HepG2 (cell line): ENCODE results near the gene USP28. TPM values are rescaled to one million over a fixed set of nuclear protein-coding genes. Genes with fewer than 3 reads are reported as not detected.
A peak's percentile ranks its signal among the peaks of the same experiment; 100 is the strongest.

Experiments
- AKAP8 ChIP-seq: sonication (generic); formaldehyde crosslinking; IDR thresholded peaks from 2 replicates; pipeline ENCODE4 v1.5.1; 2020; ENCODE audit warnings: mild to moderate bottlenecking, missing genetic modification reagents
- CREB1 ChIP-seq, 2 experiments: fragments of 450-650 bp in 1 of 2; IDR thresholded peaks; 2 replicates each; pipeline ENCODE4 v1.6.1; 2016 to 2017; ENCODE audit warnings: control low read depth in 1 of 2, mild to moderate bottlenecking in 1 of 2, missing compliant biosample characterization in 1 of 2, missing genetic modification characterization in 1 of 2
- FOXJ3 ChIP-seq: sonication (generic); formaldehyde crosslinking; IDR thresholded peaks from 2 replicates; pipeline ENCODE4 v1.4.0; 2020; ENCODE audit warnings: missing genetic modification reagents, mild to moderate bottlenecking, borderline replicate concordance
- FOXO1 ChIP-seq: sonication (generic); formaldehyde crosslinking; IDR thresholded peaks from 2 replicates; pipeline ENCODE4 v1.4.0; 2020; ENCODE audit warnings: missing genetic modification reagents
- HNRNPLL ChIP-seq: fragments of 200-400 bp; formaldehyde crosslinking; IDR thresholded peaks from 2 replicates; pipeline ENCODE4 v1.6.1; 2017; ENCODE audit warnings: mild to moderate bottlenecking, low read depth, low read length; ENCODE audit not compliant: poor library complexity, severe bottlenecking
- IKZF4 ChIP-seq: sonication (generic); formaldehyde crosslinking; IDR thresholded peaks from 2 replicates; pipeline ENCODE4 v1.5.1; 2020; ENCODE audit warnings: borderline replicate concordance, mild to moderate bottlenecking, low read depth, missing genetic modification reagents; ENCODE audit errors: not compliant biosample characterization
- MIER3 ChIP-seq: IDR thresholded peaks from 2 replicates; pipeline ENCODE4 v1.6.1; 2016; ENCODE audit warnings: missing compliant biosample characterization, borderline replicate concordance
- MTA3 ChIP-seq: sonication (generic); formaldehyde crosslinking; IDR thresholded peaks from 2 replicates; pipeline ENCODE4 v1.4.0; 2020; ENCODE audit warnings: missing genetic modification reagents
- NPAS2 ChIP-seq: sonication (generic); formaldehyde crosslinking; IDR thresholded peaks from 2 replicates; pipeline ENCODE4 v1.8.0; 2022; ENCODE audit warnings: mild to moderate bottlenecking, missing genetic modification reagents, borderline replicate concordance
- SP140L ChIP-seq: sonication (generic); formaldehyde crosslinking; IDR thresholded peaks from 2 replicates; pipeline ENCODE4 v1.4.0; 2020; ENCODE audit warnings: missing genetic modification reagents, borderline replicate concordance
- ZFYVE20 ChIP-seq: sonication (generic); formaldehyde crosslinking; IDR thresholded peaks from 2 replicates; pipeline ENCODE4 v1.8.0; 2023; ENCODE audit warnings: low read depth, mild to moderate bottlenecking, moderate library complexity, missing genetic modification reagents, borderline replicate concordance
- ZNF75D ChIP-seq: sonication (generic); formaldehyde crosslinking; IDR thresholded peaks from 2 replicates; pipeline ENCODE4 v1.8.1; 2023; ENCODE audit warnings: missing genetic modification reagents, mild to moderate bottlenecking, borderline replicate concordance
- polyA plus RNA-seq, 8 experiments: library from polyadenylated mRNA; depleted of rRNA in 3 of 8; stranded (reverse) in 7 of 8; unstranded in 1 of 8; fragments of >200 nt; fragmentation: Illumina TruSeq in 4 of 8; extraction: Trizol in 4 of 8; gene quantifications; 2 replicates each; pipeline versions ENCODE4 v1.2.1 to v1.2.3, GENCODE V29; 2011 to 2016; ENCODE audit warnings: low read depth in 4 of 8, missing spikeins in 1 of 8, mixed read lengths in 1 of 8; ENCODE audit not compliant: insufficient read depth in 1 of 8
- total RNA-seq, 5 experiments: library from RNA; depleted of rRNA; stranded (reverse); fragments of >200 nt; fragmentation: Illumina TruSeq; extraction: Trizol; gene quantifications; 2 replicates each; pipeline ENCODE4 v1.2.3, GENCODE V29; 2016; ENCODE audit warnings: low read depth in 1 of 5
- TF ChIP-seq, protein P1 (sequence below): sonication (generic); formaldehyde crosslinking; IDR thresholded peaks from 2 replicates; pipeline ENCODE4 v1.9.0; 2021; ENCODE audit warnings: missing genetic modification reagents, mild to moderate bottlenecking, borderline replicate concordance
- TF ChIP-seq, protein P2 (sequence below): sonication (generic); formaldehyde crosslinking; IDR thresholded peaks from 2 replicates; pipeline ENCODE4 v1.8.1; 2023; ENCODE audit warnings: mild to moderate bottlenecking, missing genetic modification reagents, borderline replicate concordance
- TF ChIP-seq, protein P3 (sequence below), 2 experiments: fragments of 450-650 bp in 1 of 2; sonication (generic) in 1 of 2; formaldehyde crosslinking; IDR thresholded peaks; 2 replicates each; pipeline versions ENCODE4 v1.5.0 to v1.8.0; 2020 to 2022; ENCODE audit warnings: mild to moderate bottlenecking in 1 of 2, missing genetic modification reagents in 1 of 2
- TF ChIP-seq, protein P4 (sequence below): sonication (generic); formaldehyde crosslinking; IDR thresholded peaks from 2 replicates; pipeline ENCODE4 v1.4.0; 2020; ENCODE audit warnings: missing genetic modification reagents, borderline replicate concordance
- TF ChIP-seq, protein P5 (sequence below): sonication (generic); formaldehyde crosslinking; IDR thresholded peaks from 2 replicates; pipeline ENCODE4 v1.4.0; 2020; ENCODE audit warnings: mild to moderate bottlenecking, low read depth, missing genetic modification reagents
- TF ChIP-seq, protein P6 (sequence below): sonication (generic); formaldehyde crosslinking; IDR thresholded peaks from 2 replicates; pipeline ENCODE4 v1.5.0; 2020; ENCODE audit warnings: missing genetic modification reagents

The USP28 gene
- total and polyA plus RNA-seq, 2 of the 13 experiments (the other 11 are each of a cell fraction or from before 2014, with no cell fraction given) = 29.6 to 34.3 TPM

DNA sequence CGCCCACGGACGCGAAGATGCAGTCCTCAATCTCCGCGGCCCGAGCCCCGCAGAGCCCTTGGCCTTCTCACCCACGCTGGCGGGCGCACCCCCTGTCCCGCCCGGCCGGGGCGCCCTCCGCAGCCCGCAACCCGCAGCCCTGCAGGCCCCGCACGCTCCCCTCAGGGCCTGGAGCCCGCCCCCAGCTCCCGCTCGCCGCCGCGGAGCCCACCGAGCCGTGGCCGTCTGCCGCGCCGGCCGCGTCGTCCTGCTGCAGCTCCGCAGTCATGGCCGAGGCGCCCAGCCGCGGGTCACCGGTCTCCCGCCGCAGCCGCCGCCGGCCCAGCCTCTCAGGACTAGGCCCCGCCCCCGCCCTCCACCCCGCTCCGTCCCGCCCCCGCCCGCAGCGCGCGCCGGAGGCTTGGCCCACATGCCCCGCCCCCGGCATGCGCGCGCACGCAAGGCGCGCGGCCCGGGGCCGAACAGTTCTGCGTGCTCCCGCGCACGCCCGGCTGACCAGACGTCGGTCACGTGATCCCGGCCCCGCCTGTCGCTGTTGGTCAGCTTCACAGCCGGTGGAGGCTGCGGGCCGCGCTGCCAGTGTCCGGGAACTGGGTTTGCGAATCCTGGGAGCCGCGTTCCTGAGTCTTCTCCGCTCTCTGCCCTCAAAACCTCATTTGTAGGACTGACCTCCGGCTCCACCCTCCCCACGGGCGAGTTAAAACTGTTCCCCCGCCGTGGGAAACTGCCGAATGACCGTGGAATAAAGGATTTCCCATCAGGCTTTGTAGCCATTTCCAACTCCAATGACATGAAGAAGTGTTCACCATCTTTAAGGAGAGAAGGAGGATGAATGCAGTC, at the start of gene USP28 (continued):
- 0 out of 2 replicates have a peak, but pooled peaks have one; percentile 36 for TF ChIP-seq FOXJ3 (CRISPR knock-in tag)
- TF ChIP-seq, protein P1, sequence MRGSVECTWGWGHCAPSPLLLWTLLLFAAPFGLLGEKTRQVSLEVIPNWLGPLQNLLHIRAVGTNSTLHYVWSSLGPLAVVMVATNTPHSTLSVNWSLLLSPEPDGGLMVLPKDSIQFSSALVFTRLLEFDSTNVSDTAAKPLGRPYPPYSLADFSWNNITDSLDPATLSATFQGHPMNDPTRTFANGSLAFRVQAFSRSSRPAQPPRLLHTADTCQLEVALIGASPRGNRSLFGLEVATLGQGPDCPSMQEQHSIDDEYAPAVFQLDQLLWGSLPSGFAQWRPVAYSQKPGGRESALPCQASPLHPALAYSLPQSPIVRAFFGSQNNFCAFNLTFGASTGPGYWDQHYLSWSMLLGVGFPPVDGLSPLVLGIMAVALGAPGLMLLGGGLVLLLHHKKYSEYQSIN (CRISPR knock-in tag) = no peak
- TF ChIP-seq MTA3 (CRISPR knock-in tag) = no peak
- TF ChIP-seq, protein P2, sequence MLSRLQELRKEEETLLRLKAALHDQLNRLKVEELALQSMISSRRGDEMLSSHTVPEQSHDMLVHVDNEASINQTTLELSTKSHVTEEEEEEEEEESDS = no peak
- peak; percentile 32 for TF ChIP-seq HNRNPLL
- no peak for TF ChIP-seq CREB1 (IDR thresholded peaks at IDR 0.05)
- TF ChIP-seq CREB1 (CRISPR knock-in tag; IDR thresholded peaks at IDR 0.05) = no peak
- TF ChIP-seq IKZF4 (CRISPR knock-in tag) = peak; percentile 15
- no peak for TF ChIP-seq ZNF75D (CRISPR knock-in tag)
- TF ChIP-seq AKAP8 (CRISPR knock-in tag) = no peak
- TF ChIP-seq, protein P3, sequence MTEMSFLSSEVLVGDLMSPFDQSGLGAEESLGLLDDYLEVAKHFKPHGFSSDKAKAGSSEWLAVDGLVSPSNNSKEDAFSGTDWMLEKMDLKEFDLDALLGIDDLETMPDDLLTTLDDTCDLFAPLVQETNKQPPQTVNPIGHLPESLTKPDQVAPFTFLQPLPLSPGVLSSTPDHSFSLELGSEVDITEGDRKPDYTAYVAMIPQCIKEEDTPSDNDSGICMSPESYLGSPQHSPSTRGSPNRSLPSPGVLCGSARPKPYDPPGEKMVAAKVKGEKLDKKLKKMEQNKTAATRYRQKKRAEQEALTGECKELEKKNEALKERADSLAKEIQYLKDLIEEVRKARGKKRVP (CRISPR knock-in tag; IDR thresholded peaks at IDR 0.05) = no peak
- no peak for TF ChIP-seq ZFYVE20
- TF ChIP-seq FOXO1 (CRISPR knock-in tag) = no peak
- TF ChIP-seq MIER3 (CRISPR knock-in tag) = no peak
- TF ChIP-seq, protein P4, sequence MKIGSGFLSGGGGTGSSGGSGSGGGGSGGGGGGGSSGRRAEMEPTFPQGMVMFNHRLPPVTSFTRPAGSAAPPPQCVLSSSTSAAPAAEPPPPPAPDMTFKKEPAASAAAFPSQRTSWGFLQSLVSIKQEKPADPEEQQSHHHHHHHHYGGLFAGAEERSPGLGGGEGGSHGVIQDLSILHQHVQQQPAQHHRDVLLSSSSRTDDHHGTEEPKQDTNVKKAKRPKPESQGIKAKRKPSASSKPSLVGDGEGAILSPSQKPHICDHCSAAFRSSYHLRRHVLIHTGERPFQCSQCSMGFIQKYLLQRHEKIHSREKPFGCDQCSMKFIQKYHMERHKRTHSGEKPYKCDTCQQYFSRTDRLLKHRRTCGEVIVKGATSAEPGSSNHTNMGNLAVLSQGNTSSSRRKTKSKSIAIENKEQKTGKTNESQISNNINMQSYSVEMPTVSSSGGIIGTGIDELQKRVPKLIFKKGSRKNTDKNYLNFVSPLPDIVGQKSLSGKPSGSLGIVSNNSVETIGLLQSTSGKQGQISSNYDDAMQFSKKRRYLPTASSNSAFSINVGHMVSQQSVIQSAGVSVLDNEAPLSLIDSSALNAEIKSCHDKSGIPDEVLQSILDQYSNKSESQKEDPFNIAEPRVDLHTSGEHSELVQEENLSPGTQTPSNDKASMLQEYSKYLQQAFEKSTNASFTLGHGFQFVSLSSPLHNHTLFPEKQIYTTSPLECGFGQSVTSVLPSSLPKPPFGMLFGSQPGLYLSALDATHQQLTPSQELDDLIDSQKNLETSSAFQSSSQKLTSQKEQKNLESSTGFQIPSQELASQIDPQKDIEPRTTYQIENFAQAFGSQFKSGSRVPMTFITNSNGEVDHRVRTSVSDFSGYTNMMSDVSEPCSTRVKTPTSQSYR = no peak
- no peak for TF ChIP-seq NPAS2 (CRISPR knock-in tag)
- TF ChIP-seq, protein P5, sequence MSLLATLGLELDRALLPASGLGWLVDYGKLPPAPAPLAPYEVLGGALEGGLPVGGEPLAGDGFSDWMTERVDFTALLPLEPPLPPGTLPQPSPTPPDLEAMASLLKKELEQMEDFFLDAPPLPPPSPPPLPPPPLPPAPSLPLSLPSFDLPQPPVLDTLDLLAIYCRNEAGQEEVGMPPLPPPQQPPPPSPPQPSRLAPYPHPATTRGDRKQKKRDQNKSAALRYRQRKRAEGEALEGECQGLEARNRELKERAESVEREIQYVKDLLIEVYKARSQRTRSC (CRISPR knock-in tag) = no peak
- TF ChIP-seq SP140L (CRISPR knock-in tag) = peak; percentile 57; the same call in 1 of the 2 replicates
- TF ChIP-seq, protein P6, sequence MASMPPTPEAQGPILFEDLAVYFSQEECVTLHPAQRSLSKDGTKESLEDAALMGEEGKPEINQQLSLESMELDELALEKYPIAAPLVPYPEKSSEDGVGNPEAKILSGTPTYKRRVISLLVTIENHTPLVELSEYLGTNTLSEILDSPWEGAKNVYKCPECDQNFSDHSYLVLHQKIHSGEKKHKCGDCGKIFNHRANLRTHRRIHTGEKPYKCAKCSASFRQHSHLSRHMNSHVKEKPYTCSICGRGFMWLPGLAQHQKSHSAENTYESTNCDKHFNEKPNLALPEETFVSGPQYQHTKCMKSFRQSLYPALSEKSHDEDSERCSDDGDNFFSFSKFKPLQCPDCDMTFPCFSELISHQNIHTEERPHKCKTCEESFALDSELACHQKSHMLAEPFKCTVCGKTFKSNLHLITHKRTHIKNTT = 0 out of 2 replicates have a peak, but pooled peaks have one; percentile 53
